CD4-positive, alpha-beta T cell treated with Interferon alpha-2 for 1 hour (primary cell): ENCODE data around the gene EXPH5.

Experiments
- DNase-seq, 2 donors: peaks; one replicate each; pipeline ENCODE4 v3.0.0-alpha.2; 2020 to 2022

The EXPH5 gene

GRCh38 chr11:108501396-108501795 lies 92.2 kb downstream of the EXPH5 start:
- no peak for DNase-seq

GRCh38 chr11:108500721-108501120 lies 92.8 kb downstream of the EXPH5 start:
- DNase-seq = no peak

GRCh38 chr11:108500169-108500568 lies 93.4 kb downstream of the EXPH5 start:
- no peak for DNase-seq

- no peak for DNase-seq
Observed at GRCh38 chr11:108498816-108499408, 94.7 kb downstream of the EXPH5 start.

- peak; percentile 29 to 57 for DNase-seq
Observed at GRCh38 chr11:108498046-108498815, 95.3 kb downstream of the EXPH5 start, which contains the start of gene POGLUT3. POGLUT3 (minus strand) TSS chr11:108498384; CDS start chr11:108498366, 18 bp downstream.

DNA sequence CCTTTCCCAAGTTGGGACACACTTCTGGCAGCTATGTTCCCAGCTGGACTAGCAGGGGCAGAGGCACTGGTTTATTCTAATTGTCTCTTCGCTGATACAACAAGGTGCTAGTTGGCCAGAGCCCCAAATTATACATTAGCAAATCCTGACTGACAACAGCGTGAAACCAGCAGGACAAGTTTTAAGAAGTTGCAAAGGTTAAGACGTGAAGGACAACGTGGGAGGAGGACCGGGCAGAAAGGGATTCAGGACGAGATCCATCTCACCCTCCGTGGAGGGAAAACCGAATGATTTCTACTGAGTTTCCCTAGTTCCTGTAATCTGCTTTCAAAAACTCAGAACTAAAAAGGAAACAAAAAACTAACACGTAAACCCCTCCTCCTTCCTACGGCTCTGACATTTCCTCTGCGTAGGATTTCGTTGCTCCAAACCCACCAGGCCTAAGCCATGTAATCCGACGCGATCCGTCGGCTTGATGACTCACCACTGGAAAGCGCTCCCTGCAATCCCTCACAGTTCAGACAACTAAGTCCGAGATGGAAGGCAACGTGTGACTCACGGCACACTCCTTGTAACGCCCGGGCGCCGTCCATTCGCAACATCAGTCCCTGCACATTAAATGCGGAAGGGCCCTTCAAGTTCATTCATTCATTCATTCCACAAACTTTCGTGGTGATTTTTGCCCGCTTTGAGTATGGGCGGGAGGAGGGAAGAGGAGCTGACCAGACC lies 96.1 kb downstream of the EXPH5 start:
- DNase-seq = peak; percentile 84 to 85

GRCh38 chr11:108496643-108497256 lies 96.8 kb downstream of the EXPH5 start:
- peak in 1 of 2 donors; percentile 20 for DNase-seq

DNA sequence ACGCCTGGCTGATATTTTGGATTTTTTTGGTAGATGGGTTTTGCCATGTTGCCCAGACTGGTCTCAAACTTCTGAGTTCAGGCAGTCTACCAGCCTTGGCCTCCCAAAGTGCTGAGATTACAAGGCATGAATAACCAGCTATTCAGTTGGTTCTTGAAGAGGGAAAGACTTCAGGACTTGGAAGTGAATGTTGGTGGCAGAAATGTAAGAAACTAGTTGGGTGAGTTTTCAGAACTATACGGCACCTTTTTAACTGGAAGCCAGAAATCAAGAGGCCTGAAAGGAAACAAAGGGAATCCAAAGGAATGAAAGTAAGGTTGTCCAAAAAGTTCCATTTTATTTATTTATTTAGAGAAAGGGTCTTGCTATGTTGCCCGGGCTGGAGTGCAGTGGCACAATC lies 98.2 kb downstream of the EXPH5 start:
- DNase-seq = no peak

DNA sequence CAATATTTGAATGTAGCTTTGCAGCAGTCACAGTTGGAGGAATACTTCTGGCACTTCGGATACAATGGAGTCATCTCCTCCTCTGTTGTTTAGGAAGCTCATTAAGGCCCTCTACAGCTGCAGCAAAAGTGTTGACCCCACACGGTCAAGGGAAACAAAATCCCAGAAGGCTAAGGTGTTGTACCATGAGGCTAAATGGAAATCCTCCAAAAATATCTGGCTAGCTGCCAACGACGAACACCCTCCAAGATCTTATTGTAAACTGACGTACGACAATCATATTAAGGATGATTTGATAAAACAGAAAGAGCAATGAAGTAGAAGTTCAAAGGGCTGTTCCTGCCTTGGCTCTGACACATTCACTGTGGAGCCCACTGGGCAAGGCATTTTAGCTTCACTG lies 99.4 kb downstream of the EXPH5 start:
- DNase-seq = no peak

DNA sequence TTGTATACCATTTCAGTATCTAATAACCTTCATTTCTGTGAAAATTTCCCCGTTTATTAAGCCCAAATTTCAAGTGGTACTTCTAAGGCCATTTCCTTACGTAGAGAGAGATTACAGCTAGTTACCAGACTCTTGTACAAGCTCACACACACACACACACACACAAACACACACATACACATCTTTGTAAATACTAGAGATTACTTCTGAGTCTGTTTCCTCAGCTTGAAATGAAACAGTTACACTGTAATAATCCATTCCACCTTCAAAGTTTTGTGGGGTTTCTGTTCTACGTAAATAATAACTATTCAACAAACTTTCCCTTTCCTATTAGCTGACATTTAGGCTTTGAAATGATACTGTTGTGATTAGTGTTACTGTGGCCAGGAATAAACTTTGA lies 101.6 kb downstream of the EXPH5 start:
- no peak for DNase-seq

GRCh38 chr11:108486828-108487227 lies 106.7 kb downstream of the EXPH5 start:
- no peak for DNase-seq

- DNase-seq = no peak
Observed at GRCh38 chr11:108486331-108486730, 107.2 kb downstream of the EXPH5 start.

DNA sequence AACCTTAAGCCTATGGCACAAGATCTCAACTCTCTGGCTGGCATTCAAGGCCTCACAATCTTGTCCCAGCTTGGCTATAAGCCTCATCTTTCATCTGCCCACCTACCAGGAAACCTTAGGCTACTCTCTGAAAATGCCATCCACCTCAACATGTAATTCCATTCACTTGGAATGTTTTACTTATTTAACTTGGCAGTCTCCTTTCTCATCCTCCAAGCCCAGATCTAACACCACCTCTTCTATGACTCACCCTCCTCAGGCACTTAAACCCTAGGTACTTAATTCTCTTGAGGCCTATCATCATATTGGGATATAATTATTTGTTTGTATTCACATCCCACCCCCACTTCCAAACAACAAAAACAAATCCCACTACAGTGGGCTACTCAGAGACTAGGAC lies 110.4 kb downstream of the EXPH5 start:
- DNase-seq = no peak

DNA sequence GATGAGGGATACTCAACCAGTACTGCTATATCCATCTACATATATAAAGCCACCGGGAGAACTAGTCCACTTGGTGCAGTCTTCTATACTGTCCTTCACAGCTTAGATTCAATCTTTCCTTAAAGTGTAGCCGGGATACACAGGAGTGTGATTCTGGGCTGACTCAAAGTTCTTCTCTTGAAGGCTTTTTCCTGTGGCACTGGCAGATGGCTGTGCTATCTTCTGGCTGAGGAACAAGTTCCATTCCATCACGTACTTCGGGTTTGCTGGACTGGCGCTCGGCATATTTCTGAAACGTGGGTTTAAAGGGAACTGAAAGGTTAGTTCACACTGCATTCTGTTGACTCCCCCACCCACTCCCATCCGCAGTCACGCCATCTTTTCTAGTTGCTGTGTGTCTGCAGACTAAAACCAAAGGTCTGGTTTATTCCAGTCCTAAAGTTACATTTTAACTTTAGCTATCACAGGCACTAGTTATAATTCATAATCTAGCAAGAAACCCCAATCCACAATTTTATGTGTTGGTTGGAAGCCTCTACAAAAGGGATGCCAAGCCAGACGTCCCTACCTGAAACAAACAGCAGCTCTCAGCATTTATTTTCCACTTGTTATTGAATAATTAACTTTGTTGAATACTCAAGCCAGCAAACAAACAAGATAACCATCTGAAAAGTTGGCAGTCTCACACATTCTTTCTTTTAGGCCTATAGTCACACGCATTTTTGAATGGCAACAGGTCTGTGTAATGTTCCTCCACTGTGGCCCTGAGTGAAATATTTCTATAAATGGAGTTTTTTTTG lies 118.7 kb downstream of the EXPH5 start:
- no peak for DNase-seq

- DNase-seq = no peak
Observed at GRCh38 chr11:108472681-108473080, 120.9 kb downstream of the EXPH5 start.

- DNase-seq = no peak
Observed at GRCh38 chr11:108468478-108468864, 125.1 kb downstream of the EXPH5 start.

DNA sequence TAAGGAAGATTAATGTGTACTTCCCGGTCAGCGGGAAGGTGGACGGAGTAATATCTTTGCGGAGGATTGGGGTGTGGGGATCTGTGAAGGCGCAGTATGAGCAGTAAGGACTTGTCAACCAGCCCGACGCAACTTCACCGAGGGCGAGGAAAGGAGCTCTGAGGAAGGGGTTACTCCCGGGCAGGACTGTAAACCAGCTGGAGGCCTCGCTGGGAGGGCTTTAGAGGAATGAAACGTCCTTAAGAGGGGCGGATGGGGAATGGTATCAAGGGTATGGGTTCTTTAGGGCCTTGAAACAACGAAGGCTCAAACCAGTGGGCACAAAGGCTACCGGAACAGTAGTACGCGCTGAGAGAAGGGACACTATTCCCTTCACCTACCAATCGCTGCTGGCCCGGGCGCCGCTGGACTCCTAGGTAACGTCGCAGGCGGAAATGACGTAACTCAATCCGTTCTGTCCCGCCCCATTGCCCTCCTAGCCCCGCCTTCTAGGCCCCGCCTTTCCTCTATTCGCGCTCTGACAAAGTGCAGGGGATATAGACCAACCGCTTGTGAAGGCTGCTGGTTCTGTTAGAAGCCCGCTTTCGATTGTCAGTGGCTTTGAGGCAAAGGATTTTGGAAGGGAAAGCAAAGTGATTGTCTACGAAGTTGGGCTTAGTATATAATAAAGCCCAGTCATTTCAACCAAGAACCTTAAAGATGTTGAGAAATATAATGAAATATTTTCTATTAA lies 126.3 kb downstream of the EXPH5 start, which contains the start of gene C11orf65:
Gene C11orf65 (minus strand): TSS at position 439 of the 733 bp plus-strand sequence. CDS start 5,970 bp downstream, outside the sequence.
- DNase-seq = peak; percentile 96 to 98

- DNase-seq = peak in 1 of 2 donors; percentile 39
Observed at GRCh38 chr11:108466405-108466804, 127.2 kb downstream of the EXPH5 start.
